Right cardiac atrium (tissue), 5 donors: ENCODE data around the gene MRPL14. TPM values are rescaled to one million over a fixed set of nuclear protein-coding genes. Genes with fewer than 3 reads are reported as not detected.

Source experiments
- polyA plus RNA-seq: library from polyadenylated mRNA; stranded (reverse); fragments of 200-250 nt; gene quantifications from one replicate; pipeline ENCODE4 v1.2.3, GENCODE V29; 2013
- total RNA-seq, 4 donors: library from RNA; stranded (reverse); fragmentation: NEBNext Ultra II Directional; extraction: Animal tissue kit (Norgen Biotek cat#: 25700); gene quantifications; one replicate each; pipeline ENCODE4 v1.2.1, GENCODE V29; 2021
- donor health status: healthy with polysubstance abuse.
- donor health status: DM: no; HTN: yes; CAD: no.
- donor health status: DM: no; HTN: no; CAD: no.
- donor health status: DM: no; HTN: yes; CAD: no; lungs with severe emphysema.
- donor health status: DM: yes; HTN: yes; CAD: no.

The MRPL14 gene
- total and polyA plus RNA-seq, 5 donors, result 31.0 to 44.7 (median 37.4) TPM

Other genes with a start within 250 kb of the MRPL14 start
- gene TMEM63B, start 102 bp upstream of the MRPL14 start, total RNA-seq, result 10 to 100 TPM; 41.4 to 44.8 (median 43.4) TPM
- 27.7 TPM for gene TMEM63B, start 102 bp upstream of the MRPL14 start, polyA plus RNA-seq
- gene CAPN11, start 31.4 kb upstream of the MRPL14 start, total RNA-seq, result under 1 TPM in 1 of 4 donors, not detected in 3; 0.38 TPM
- 0.27 TPM for gene CAPN11, start 31.4 kb upstream of the MRPL14 start, polyA plus RNA-seq
- 1 to 10 TPM in 1 of 4 donors, under 1 TPM in 3; 0.54 to 2.3 (median 0.77) TPM for gene MYMX, start 89.5 kb upstream of the MRPL14 start, total RNA-seq
- 0.88 TPM for gene MYMX, start 89.5 kb upstream of the MRPL14 start, polyA plus RNA-seq
- gene SLC29A1, start 96.1 kb upstream of the MRPL14 start, total RNA-seq, result 100 to 1,000 TPM; 129 to 177 (median 144) TPM
- gene SLC29A1, start 96.1 kb upstream of the MRPL14 start, polyA plus RNA-seq, result 63.2 TPM
- 100 to 1,000 TPM; 677 to 993 (median 871) TPM for gene HSP90AB1, start 119.6 kb upstream of the MRPL14 start, total RNA-seq
- gene HSP90AB1, start 119.6 kb upstream of the MRPL14 start, polyA plus RNA-seq, result 586 TPM
- gene SLC35B2, start 130.1 kb upstream of the MRPL14 start, total RNA-seq, result 10 to 100 TPM; 21.0 to 25.2 (median 23.0) TPM
- gene SLC35B2, start 130.1 kb upstream of the MRPL14 start, polyA plus RNA-seq, result 15.8 TPM
- gene NFKBIE, start 138.1 kb upstream of the MRPL14 start, total RNA-seq, result 1 to 10 TPM; 3.7 to 5.5 (median 4.3) TPM
- gene NFKBIE, start 138.1 kb upstream of the MRPL14 start, polyA plus RNA-seq, result 2.6 TPM
- gene TMEM151B, start 143.0 kb upstream of the MRPL14 start, total RNA-seq, result 1 to 10 TPM in 1 of 4 donors, under 1 TPM in 1, not detected in 2; 0.26 to 1.1 TPM
- 0.88 TPM for gene TMEM151B, start 143.0 kb upstream of the MRPL14 start, polyA plus RNA-seq
- 10 to 100 TPM in 2 of 4 donors, 1 to 10 TPM in 2; 6.8 to 12.2 (median 9.3) TPM for gene AARS2, start 185.9 kb upstream of the MRPL14 start, total RNA-seq
- gene AARS2, start 185.9 kb upstream of the MRPL14 start, polyA plus RNA-seq, result 4.5 TPM
- gene SPATS1, start 215.2 kb upstream of the MRPL14 start, total RNA-seq, result not detected
- gene SPATS1, start 215.2 kb upstream of the MRPL14 start, polyA plus RNA-seq, result not detected